ENCODE results near the gene C10orf143. TPM values are rescaled to one million over a fixed set of nuclear protein-coding genes. Genes with fewer than 3 reads are reported as not detected.

The C10orf143 gene
- total RNA-seq, 1 donor from 2014 or later, result 3.6 TPM

- Mint-ChIP-seq H3K4me3 (ENCODE audit: low read depth) (no peak overlapping the region), H3K27ac (no peak overlapping the region), H3K27me3 (peaks cover 48% of the 10 kb centered on the region), H3K4me1 (ENCODE audit: low read depth) (no peaks in the 10 kb centered on the region), H3K36me3 (ENCODE audit: insufficient read depth) (no peaks in the 10 kb centered on the region), H3K9me3 (ENCODE audit: low read depth) (no peaks in the 10 kb centered on the region)
- no peak for TF ChIP-seq CTCF (IDR thresholded peaks at IDR 0.05; ENCODE audit: unreplicated experiment)
- DNase-seq (ENCODE audit: low spot score, unreplicated experiment), result no peak
Measured at GRCh38 chr10:130040817-130041330, 69.8 kb downstream of the C10orf143 start.

- no peak overlapping the region for H3K27ac Mint-ChIP-seq
- H3K4me1 Mint-ChIP-seq (ENCODE audit: low read depth), result no peaks in the 10 kb centered on the region
- no peaks in the 10 kb centered on the region for H3K36me3 Mint-ChIP-seq (ENCODE audit: insufficient read depth)
- H3K9me3 Mint-ChIP-seq (ENCODE audit: low read depth), result no peaks in the 10 kb centered on the region
- TF ChIP-seq CTCF (IDR thresholded peaks at IDR 0.05; ENCODE audit: unreplicated experiment), result no peak
- no peak overlapping the region for H3K4me3 Mint-ChIP-seq (ENCODE audit: low read depth)
- H3K27me3 Mint-ChIP-seq, result peaks cover 53% of the 10 kb centered on the region
- DNase-seq (ENCODE audit: low spot score, unreplicated experiment), result no peak
Measured at GRCh38 chr10:130040351-130040750, 70.3 kb downstream of the C10orf143 start.

- Mint-ChIP-seq H3K4me3 (ENCODE audit: low read depth) (no peak overlapping the region), H3K27me3 (peaks cover 57% of the 10 kb centered on the region), H3K27ac (no peak overlapping the region), H3K36me3 (ENCODE audit: insufficient read depth) (no peaks in the 10 kb centered on the region), H3K9me3 (ENCODE audit: low read depth) (no peaks in the 10 kb centered on the region), H3K4me1 (ENCODE audit: low read depth) (no peaks in the 10 kb centered on the region)
- TF ChIP-seq CTCF (IDR thresholded peaks at IDR 0.05; ENCODE audit: unreplicated experiment), result no peak
- DNase-seq (ENCODE audit: low spot score, unreplicated experiment), result no peak
Measured at GRCh38 chr10:130039141-130039540, 71.5 kb downstream of the C10orf143 start.

- no peak overlapping the region for H3K27ac Mint-ChIP-seq
- no peaks in the 10 kb centered on the region for H3K36me3 Mint-ChIP-seq (ENCODE audit: insufficient read depth)
- H3K4me3 Mint-ChIP-seq (ENCODE audit: low read depth), result no peak overlapping the region
- H3K9me3 Mint-ChIP-seq (ENCODE audit: low read depth), result no peaks in the 10 kb centered on the region
- no peak for DNase-seq (ENCODE audit: low spot score, unreplicated experiment)
- no peaks in the 10 kb centered on the region for H3K4me1 Mint-ChIP-seq (ENCODE audit: low read depth)
- no peak for TF ChIP-seq CTCF (IDR thresholded peaks at IDR 0.05; ENCODE audit: unreplicated experiment)
- H3K27me3 Mint-ChIP-seq, result peaks cover 56% of the 10 kb centered on the region
Measured at GRCh38 chr10:130038611-130039109, 72.0 kb downstream of the C10orf143 start.

- Mint-ChIP-seq H3K36me3 (ENCODE audit: insufficient read depth) (no peaks in the 10 kb centered on the region), H3K27me3 (peaks cover 52% of the 10 kb centered on the region), H3K27ac (no peak overlapping the region), H3K4me3 (ENCODE audit: low read depth) (no peak overlapping the region), H3K4me1 (ENCODE audit: low read depth) (no peaks in the 10 kb centered on the region), H3K9me3 (ENCODE audit: low read depth) (no peaks in the 10 kb centered on the region)
- no peak for DNase-seq (ENCODE audit: low spot score, unreplicated experiment)
- no peak for TF ChIP-seq CTCF (IDR thresholded peaks at IDR 0.05; ENCODE audit: unreplicated experiment)
Measured at GRCh38 chr10:130038019-130038555, 72.5 kb downstream of the C10orf143 start.

All from progenitor cell of endocrine pancreas (in vitro differentiated cells).